Subcutaneous adipose tissue (tissue), 4 donors: ENCODE measurements around the gene NEIL3. TPM values are rescaled to one million over a fixed set of nuclear protein-coding genes. Genes with fewer than 3 reads are reported as not detected.

Experiments
- CTCF ChIP-seq: fragments of 450-650 bp; IDR thresholded peaks from one replicate; pipeline ENCODE4 v1.5.1; 2016; ENCODE audit warnings: low read depth, mild to moderate bottlenecking, control low read depth, antibody characterized with exemption, moderate library complexity
- total RNA-seq, 4 donors: library from RNA; depleted of rRNA; stranded (reverse); fragments of >200 nt; gene quantifications; one replicate each; pipeline ENCODE4 v1.1.0, GENCODE V29; 2016

The NEIL3 gene
- total RNA-seq, 4 donors from 2014 or later: 0.19 to 1.7 (median 0.66) TPM; not detected in 1

GRCh38 chr4:177288335-177288734 lies 21.3 kb upstream of the NEIL3 start:
- TF ChIP-seq CTCF: no peak

GRCh38 chr4:177290780-177291179 lies 18.9 kb upstream of the NEIL3 start:
- TF ChIP-seq CTCF: no peak

DNA sequence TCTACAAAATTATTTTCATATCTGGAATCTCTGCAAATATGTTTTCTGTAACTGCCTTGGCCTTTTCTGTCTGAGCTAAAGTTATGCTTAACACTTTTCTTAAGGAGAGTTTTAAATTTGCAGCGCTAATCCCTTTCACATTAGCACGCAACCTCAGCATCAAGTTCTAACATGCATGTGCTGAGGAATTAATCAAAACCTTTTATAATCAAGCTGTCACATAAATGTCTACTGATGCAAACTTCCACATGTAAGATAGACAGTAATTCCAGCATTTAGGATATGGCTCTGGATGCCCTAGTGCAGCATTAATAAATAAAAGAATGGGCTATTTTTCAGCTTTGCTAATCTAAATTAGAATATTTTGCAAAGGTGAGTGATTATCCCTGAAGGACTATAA lies 17.5 kb upstream of the NEIL3 start:
- TF ChIP-seq CTCF: no peak

GRCh38 chr4:177293208-177294033 lies 16.3 kb upstream of the NEIL3 start:
- TF ChIP-seq CTCF: no peak

- TF ChIP-seq CTCF: no peak
Observed at GRCh38 chr4:177297785-177298391, 11.8 kb upstream of the NEIL3 start.

GRCh38 chr4:177301126-177301639 lies 8.5 kb upstream of the NEIL3 start:
- no peak for TF ChIP-seq CTCF

DNA sequence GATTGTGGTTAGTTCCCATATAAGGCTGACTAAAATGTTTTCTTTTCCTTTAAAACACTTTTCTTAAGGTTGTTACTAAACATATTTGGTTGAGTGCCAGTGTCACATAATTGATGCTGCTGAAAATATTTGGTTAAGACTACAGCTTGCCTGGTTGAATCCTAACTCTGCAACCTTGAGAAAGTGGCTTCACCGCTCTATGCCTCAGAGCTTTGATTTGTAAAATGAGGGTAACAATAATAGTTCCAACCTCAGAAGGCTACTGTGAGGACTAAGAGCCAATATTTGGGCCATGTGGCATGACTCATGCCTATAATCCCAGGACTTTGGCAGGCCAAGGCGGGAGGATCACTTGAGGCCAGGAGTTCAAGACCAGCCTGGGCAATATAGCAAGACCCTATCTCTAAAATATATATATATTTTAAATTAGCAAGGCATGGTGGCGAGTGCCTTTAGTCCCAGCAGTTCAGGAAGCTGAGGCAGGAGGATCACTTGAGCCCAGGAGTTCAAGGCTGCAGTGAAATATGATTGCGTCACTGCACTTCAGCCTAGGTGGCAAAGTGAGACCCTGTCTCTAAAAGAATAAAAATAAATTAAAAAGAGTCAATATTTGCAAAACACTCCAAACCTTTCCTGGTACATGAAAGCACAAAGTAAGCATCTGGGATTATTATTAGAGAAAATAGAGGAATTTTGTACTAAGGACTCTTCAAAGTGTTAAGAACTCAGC lies 7.1 kb upstream of the NEIL3 start:
- TF ChIP-seq CTCF: no peak
